HepG2 (cell line): ENCODE data around the gene U2AF1L4. TPM values are rescaled to one million over a fixed set of nuclear protein-coding genes. Genes with fewer than 3 reads are reported as not detected.

Experiments
- CBX1 ChIP-seq: IDR thresholded peaks from one replicate; pipeline ENCODE4 v1.6.1; 2016; ENCODE audit warnings: antibody characterized with exemption, low read depth
- CCDC6 ChIP-seq: sonication (generic); formaldehyde crosslinking; IDR thresholded peaks from 2 replicates; pipeline ENCODE4 v1.8.1; 2022; ENCODE audit warnings: mild to moderate bottlenecking, missing genetic modification reagents, moderate library complexity
- CENPT ChIP-seq: sonication (generic); formaldehyde crosslinking; IDR thresholded peaks from 2 replicates; pipeline ENCODE4 v1.8.0; 2022; ENCODE audit warnings: low read depth, mild to moderate bottlenecking, moderate library complexity, missing genetic modification reagents
- E2F2 ChIP-seq: sonication (generic); formaldehyde crosslinking; IDR thresholded peaks from 2 replicates; pipeline ENCODE4 v1.4.0; 2020; ENCODE audit warnings: missing genetic modification reagents, borderline replicate concordance
- FOXP1 ChIP-seq, 2 experiments: fragments of 450-650 bp in 1 of 2; IDR thresholded peaks; 2 replicates each; pipeline ENCODE4 v1.6.1; 2017 to 2018; ENCODE audit warnings: antibody characterized with exemption in 1 of 2
- GATAD1 ChIP-seq: IDR thresholded peaks from 2 replicates; pipeline ENCODE4 v1.6.1; 2016; ENCODE audit warnings: missing genetic modification reagents, missing compliant biosample characterization
- HBP1 ChIP-seq: IDR thresholded peaks from 2 replicates; pipeline ENCODE4 v1.6.1; 2016; ENCODE audit warnings: low read depth, control low read depth
- HNRNPUL1 ChIP-seq: fragments of 200-400 bp; formaldehyde crosslinking; IDR thresholded peaks from 2 replicates; pipeline ENCODE4 v1.6.1; 2017; ENCODE audit warnings: low read depth, mild to moderate bottlenecking, low read length, moderate library complexity
- MYNN ChIP-seq: sonication (generic); formaldehyde crosslinking; IDR thresholded peaks from 2 replicates; pipeline ENCODE4 v1.4.0; 2020; ENCODE audit warnings: mild to moderate bottlenecking, low read depth, missing genetic modification reagents
- SP1 ChIP-seq, 2 experiments: fragments of 450-650 bp in 1 of 2; sonication (generic) in 1 of 2; formaldehyde crosslinking in 1 of 2; IDR thresholded peaks; 2 replicates each; pipeline versions ENCODE4 v1.4.0 to v1.6.1; 2016 to 2020; ENCODE audit warnings: missing genetic modification reagents in 1 of 2
- TP53 ChIP-seq: sonication (generic); formaldehyde crosslinking; conservative IDR thresholded peaks from 2 replicates; pipeline ENCODE4 v1.4.0; 2020; ENCODE audit warnings: missing genetic modification reagents
- ZNF414 ChIP-seq: sonication (generic); formaldehyde crosslinking; IDR thresholded peaks from 2 replicates; pipeline ENCODE4 v1.5.0; 2020; ENCODE audit warnings: missing genetic modification reagents
- ZNF546 ChIP-seq: sonication (generic); formaldehyde crosslinking; conservative IDR thresholded peaks from 2 replicates; pipeline ENCODE4 v1.8.1; 2023; ENCODE audit warnings: mild to moderate bottlenecking, missing genetic modification reagents
- ZNF570 ChIP-seq: sonication (generic); formaldehyde crosslinking; IDR thresholded peaks from 2 replicates; pipeline ENCODE4 v1.4.0; 2020; ENCODE audit warnings: mild to moderate bottlenecking, missing genetic modification reagents, borderline replicate concordance
- ZNF670 ChIP-seq: sonication (generic); formaldehyde crosslinking; IDR thresholded peaks from 2 replicates; pipeline ENCODE4 v1.8.0; 2022; ENCODE audit warnings: mild to moderate bottlenecking, missing genetic modification reagents, borderline replicate concordance
- ZSCAN9 ChIP-seq: IDR thresholded peaks from 2 replicates; pipeline ENCODE4 v1.6.1; 2016; ENCODE audit warnings: borderline replicate concordance
- polyA plus RNA-seq, 8 experiments: library from polyadenylated mRNA; depleted of rRNA in 3 of 8; stranded (reverse) in 7 of 8; unstranded in 1 of 8; fragments of >200 nt; fragmentation: Illumina TruSeq in 4 of 8; extraction: Trizol in 4 of 8; gene quantifications; 2 replicates each; pipeline versions ENCODE4 v1.2.1 to v1.2.3, GENCODE V29; 2011 to 2016; ENCODE audit warnings: low read depth in 4 of 8, missing spikeins in 1 of 8, mixed read lengths in 1 of 8; ENCODE audit not compliant: insufficient read depth in 1 of 8
- total RNA-seq, 5 experiments: library from RNA; depleted of rRNA; stranded (reverse); fragments of >200 nt; fragmentation: Illumina TruSeq; extraction: Trizol; gene quantifications; 2 replicates each; pipeline ENCODE4 v1.2.3, GENCODE V29; 2016; ENCODE audit warnings: low read depth in 1 of 5
- TF ChIP-seq, protein P1 (sequence below): sonication (generic); formaldehyde crosslinking; IDR thresholded peaks from 2 replicates; pipeline ENCODE4 v1.4.0; 2020; ENCODE audit warnings: missing genetic modification reagents
- TF ChIP-seq, protein P2 (sequence below): sonication (generic); formaldehyde crosslinking; IDR thresholded peaks from 2 replicates; pipeline ENCODE4 v1.4.0; 2020; ENCODE audit warnings: mild to moderate bottlenecking, low read depth, missing genetic modification reagents
- TF ChIP-seq, protein P3 (sequence below): sonication (generic); formaldehyde crosslinking; IDR thresholded peaks from 2 replicates; pipeline ENCODE4 v1.8.0; 2023; ENCODE audit warnings: mild to moderate bottlenecking, missing genetic modification reagents
- TF ChIP-seq, protein P4 (sequence below): sonication (generic); formaldehyde crosslinking; IDR thresholded peaks from 2 replicates; pipeline ENCODE4 v1.5.0; 2020; ENCODE audit warnings: missing genetic modification reagents

Gene U2AF1L4
- total and polyA plus RNA-seq, 2 of the 13 experiments (the other 11 are each of a cell fraction or from before 2014, with no cell fraction given): 7.9 to 15.4 TPM

- TF ChIP-seq HNRNPUL1 (no peak), TP53 (CRISPR knock-in tag) (0 out of 2 replicates have a peak, but pooled peaks have one; percentile 38), ZNF570 (CRISPR knock-in tag) (no peak), ZSCAN9 (CRISPR knock-in tag) (0 out of 2 replicates have a peak, but pooled peaks have one; percentile 37), CBX1 (no peak), MYNN (no peak), HBP1 (CRISPR knock-in tag) (no peak), SP1 (IDR thresholded peaks at IDR 0.05) (no peak), SP1 (CRISPR knock-in tag; IDR thresholded peaks at IDR 0.05) (peak; percentile 72), ZNF546 (CRISPR knock-in tag) (no peak), CENPT (CRISPR knock-in tag) (no peak), ZNF670 (CRISPR knock-in tag) (no peak), ZNF414 (CRISPR knock-in tag) (0 out of 2 replicates have a peak, but pooled peaks have one; percentile 43), FOXP1 (IDR thresholded peaks at IDR 0.05) (no peak), FOXP1 (CRISPR knock-in tag; IDR thresholded peaks at IDR 0.05) (no peak), GATAD1 (CRISPR knock-in tag) (peak; percentile 71), E2F2 (CRISPR knock-in tag) (peak; percentile 89; the same call in 1 of the 2 replicates), CCDC6 (CRISPR knock-in tag) (no peak)
- TF ChIP-seq, protein P1, sequence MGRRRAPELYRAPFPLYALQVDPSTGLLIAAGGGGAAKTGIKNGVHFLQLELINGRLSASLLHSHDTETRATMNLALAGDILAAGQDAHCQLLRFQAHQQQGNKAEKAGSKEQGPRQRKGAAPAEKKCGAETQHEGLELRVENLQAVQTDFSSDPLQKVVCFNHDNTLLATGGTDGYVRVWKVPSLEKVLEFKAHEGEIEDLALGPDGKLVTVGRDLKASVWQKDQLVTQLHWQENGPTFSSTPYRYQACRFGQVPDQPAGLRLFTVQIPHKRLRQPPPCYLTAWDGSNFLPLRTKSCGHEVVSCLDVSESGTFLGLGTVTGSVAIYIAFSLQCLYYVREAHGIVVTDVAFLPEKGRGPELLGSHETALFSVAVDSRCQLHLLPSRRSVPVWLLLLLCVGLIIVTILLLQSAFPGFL (CRISPR knock-in tag): no peak
- TF ChIP-seq, protein P2, sequence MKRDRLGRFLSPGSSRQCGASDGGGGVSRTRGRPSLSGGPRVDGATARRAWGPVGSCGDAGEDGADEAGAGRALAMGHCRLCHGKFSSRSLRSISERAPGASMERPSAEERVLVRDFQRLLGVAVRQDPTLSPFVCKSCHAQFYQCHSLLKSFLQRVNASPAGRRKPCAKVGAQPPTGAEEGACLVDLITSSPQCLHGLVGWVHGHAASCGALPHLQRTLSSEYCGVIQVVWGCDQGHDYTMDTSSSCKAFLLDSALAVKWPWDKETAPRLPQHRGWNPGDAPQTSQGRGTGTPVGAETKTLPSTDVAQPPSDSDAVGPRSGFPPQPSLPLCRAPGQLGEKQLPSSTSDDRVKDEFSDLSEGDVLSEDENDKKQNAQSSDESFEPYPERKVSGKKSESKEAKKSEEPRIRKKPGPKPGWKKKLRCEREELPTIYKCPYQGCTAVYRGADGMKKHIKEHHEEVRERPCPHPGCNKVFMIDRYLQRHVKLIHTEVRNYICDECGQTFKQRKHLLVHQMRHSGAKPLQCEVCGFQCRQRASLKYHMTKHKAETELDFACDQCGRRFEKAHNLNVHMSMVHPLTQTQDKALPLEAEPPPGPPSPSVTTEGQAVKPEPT (CRISPR knock-in tag): no peak
- TF ChIP-seq, protein P3, sequence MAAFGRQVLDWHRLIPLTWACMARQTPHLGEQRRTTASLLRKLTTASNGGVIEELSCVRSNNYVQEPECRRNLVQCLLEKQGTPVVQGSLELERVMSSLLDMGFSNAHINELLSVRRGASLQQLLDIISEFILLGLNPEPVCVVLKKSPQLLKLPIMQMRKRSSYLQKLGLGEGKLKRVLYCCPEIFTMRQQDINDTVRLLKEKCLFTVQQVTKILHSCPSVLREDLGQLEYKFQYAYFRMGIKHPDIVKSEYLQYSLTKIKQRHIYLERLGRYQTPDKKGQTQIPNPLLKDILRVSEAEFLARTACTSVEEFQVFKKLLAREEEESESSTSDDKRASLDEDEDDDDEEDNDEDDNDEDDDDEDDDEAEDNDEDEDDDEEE (CRISPR knock-in tag): peak; percentile 53; the same call in 1 of the 2 replicates
- TF ChIP-seq, protein P4, sequence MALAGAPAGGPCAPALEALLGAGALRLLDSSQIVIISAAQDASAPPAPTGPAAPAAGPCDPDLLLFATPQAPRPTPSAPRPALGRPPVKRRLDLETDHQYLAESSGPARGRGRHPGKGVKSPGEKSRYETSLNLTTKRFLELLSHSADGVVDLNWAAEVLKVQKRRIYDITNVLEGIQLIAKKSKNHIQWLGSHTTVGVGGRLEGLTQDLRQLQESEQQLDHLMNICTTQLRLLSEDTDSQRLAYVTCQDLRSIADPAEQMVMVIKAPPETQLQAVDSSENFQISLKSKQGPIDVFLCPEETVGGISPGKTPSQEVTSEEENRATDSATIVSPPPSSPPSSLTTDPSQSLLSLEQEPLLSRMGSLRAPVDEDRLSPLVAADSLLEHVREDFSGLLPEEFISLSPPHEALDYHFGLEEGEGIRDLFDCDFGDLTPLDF (CRISPR knock-in tag): peak; percentile 87
These were observed 12.8 kb upstream of the U2AF1L4 start, which contains the start of gene PROSER3 (continued) for GRCh38 chr19:35757749-35758608.
